ENCODE data around the gene DNAJC1. TPM values are rescaled to one million over a fixed set of nuclear protein-coding genes. Genes with fewer than 3 reads are reported as not detected.

The DNAJC1 gene
- total and polyA plus RNA-seq, 10 of the 15 experiments (the other 5 are each of a cell fraction or from before 2014, with no cell fraction given): 2.5 to 39.3 (median 20.4) TPM

GRCh38 chr10:21981118-21981517 is 22.4 kb downstream of the DNAJC1 start (continued):
- TF ChIP-seq ZBTB11 (CRISPR knock-in tag; IDR thresholded peaks at IDR 0.05) (no peak), ZNF687 (IDR thresholded peaks at IDR 0.05) (no peak), MTA2 (IDR thresholded peaks at IDR 0.05; ENCODE audit: low read depth) (no peak), ATF7 (IDR thresholded peaks at IDR 0.05; ENCODE audit: low read depth) (no peak), RAD21 (IDR thresholded peaks at IDR 0.05; ENCODE audit: insufficient read depth, low read depth, low read length) (no peak)

GRCh38 chr10:21980691-21981090 is 22.8 kb downstream of the DNAJC1 start:
- intact Hi-C loops (cut with micrococcal nuclease; ENCODE audit: unreplicated experiment) (no loop called here), in situ Hi-C loops (cut with MboI) (no loop called here)
- no peak overlapping the region for H3K4me3 ChIP-seq
- no peaks in the 10 kb centered on the region for H3K4me1 ChIP-seq (ENCODE audit: control insufficient read depth, insufficient read depth, low read length)
- H4K20me1 ChIP-seq (ENCODE audit: control insufficient read depth, insufficient read depth): no peaks in the 10 kb centered on the region
- no peak overlapping the region for H3K9ac ChIP-seq (ENCODE audit: control insufficient read depth, insufficient read depth, low read length)
- no peak for FAIRE-seq
- BruUV-seq (replicated peaks): no TSS peak
- no peaks in the 10 kb centered on the region for H3K27me3 ChIP-seq (replicated peaks in 1 of 2; ENCODE audit: control insufficient read depth in 2 of 2, insufficient read depth in 2 of 2, low read length in 1 of 2)
- H2AFZ ChIP-seq (ENCODE audit: control insufficient read depth, low read depth, low read length): no peak overlapping the region
- POLR2A ChIA-PET: no interaction called here
- H3K79me2 ChIP-seq (ENCODE audit: control insufficient read depth, insufficient read depth, low read length): no peaks in the 10 kb centered on the region; the same call in 1 of the 2 replicates
- H3K4me2 ChIP-seq (ENCODE audit: control insufficient read depth, insufficient read depth): no peak overlapping the region
- H3K9me3 ChIP-seq (replicated peaks; ENCODE audit: control insufficient read depth, insufficient read depth, low read length): no peaks in the 10 kb centered on the region
- no peak overlapping the region for H3K27ac ChIP-seq (ENCODE audit: control insufficient read depth, insufficient read depth)
- SMC1A ChIA-PET (ENCODE audit: uncharacterized antibody, unreplicated experiment): interaction anchor here (5.4 kb wide), 1 partner anchor 12 kb away, joined by 30 read pairs; no protein-coding TSS in a partner anchor
- RAD21 ChIA-PET (ENCODE audit: unreplicated experiment): no interaction called here
- ATAC-seq: no peak
- CTCF ChIA-PET: interaction anchor here (1.9 kb wide), 1 partner anchor 13 kb away, joined by 5 read pairs; no protein-coding TSS in a partner anchor
- DNase-seq (ENCODE audit: low read depth, low spot score): no peak
- no peaks in the 10 kb centered on the region; a peak in 1 of 4 replicates for H3K36me3 ChIP-seq (ENCODE audit: control insufficient read depth in 2 of 2, insufficient read depth in 2 of 2, low read length in 1 of 2)
- TF ChIP-seq YBX1 (IDR thresholded peaks at IDR 0.05) (no peak), ASH2L (IDR thresholded peaks at IDR 0.05; ENCODE audit: borderline replicate concordance, low read depth) (no peak), ATF2 (IDR thresholded peaks at IDR 0.05; ENCODE audit: low read length) (no peak), E4F1 (IDR thresholded peaks at IDR 0.05; ENCODE audit: borderline replicate concordance, partially characterized antibody) (no peak), TBL1XR1 (IDR thresholded peaks at IDR 0.05; ENCODE audit: low read depth, low read length) (no peak), HDAC6 (IDR thresholded peaks at IDR 0.05; ENCODE audit: unreplicated experiment) (no peak), EP300 (IDR thresholded peaks at IDR 0.05; ENCODE audit: borderline replicate concordance in 1 of 2, control insufficient read depth in 1 of 2, low read depth in 2 of 2, low read length in 2 of 2) (no peak)

Data from GM12878 (cell line).